Suprapubic skin (tissue), 4 donors: ENCODE data around the gene PDE9A. TPM values are rescaled to one million over a fixed set of nuclear protein-coding genes. Genes with fewer than 3 reads are reported as not detected.

Source experiments
- DNase-seq, 2 donors: peaks; one replicate each; pipeline ENCODE4 v3.0.0-alpha.2; 2019; ENCODE audit warnings: low spot score in 2 of 2
- H3K27ac ChIP-seq: fragments of 200-600 bp; sonication (generic); one replicate; pipeline ENCODE4 v1.5.1; 2019
- H3K27me3 ChIP-seq: fragments of 200-600 bp; sonication (generic); one replicate; pipeline ENCODE4 v1.5.1; 2019
- H3K36me3 ChIP-seq: fragments of 200-600 bp; sonication (generic); one replicate; pipeline ENCODE4 v1.5.1; 2019
- H3K4me1 ChIP-seq: fragments of 200-600 bp; sonication (generic); one replicate; pipeline ENCODE4 v1.5.1; 2019
- H3K4me3 ChIP-seq: fragments of 200-600 bp; sonication (generic); one replicate; pipeline ENCODE4 v1.5.1; 2019; ENCODE audit warnings: mild to moderate bottlenecking
- H3K9me3 ChIP-seq: fragments of 200-600 bp; sonication (generic); one replicate; pipeline ENCODE4 v1.5.1; 2019
- EP300 ChIP-seq: sonication (generic); formaldehyde crosslinking; IDR thresholded peaks from one replicate; pipeline ENCODE4 v1.6.1; 2017; ENCODE audit warnings: antibody characterized with exemption
- POLR2A ChIP-seq, 2 donors: fragments of 450-650 bp; IDR thresholded peaks; one replicate each; pipeline ENCODE4 v1.6.1; 2017; ENCODE audit warnings: antibody characterized with exemption in 2 of 2, mild to moderate bottlenecking in 2 of 2, moderate library complexity in 2 of 2
- POLR2AphosphoS5 ChIP-seq, 3 donors: sonication (generic); formaldehyde crosslinking; IDR thresholded peaks; one replicate each; pipeline ENCODE4 v1.6.1; 2017; ENCODE audit warnings: antibody characterized with exemption in 3 of 3
- WGBS: methylation state at CpG from one replicate; pipeline ENCODE4 v1.1.5; 2018; 5-methylcytosine and 5-hydroxymethylcytosine counted together
- total RNA-seq, 4 donors: library from RNA; depleted of rRNA; stranded (reverse); fragments of >200 nt; gene quantifications; one replicate each; pipeline ENCODE4 v1.1.0, GENCODE V29; 2016
- TF ChIP-seq, protein P1 (sequence below), 2 donors: fragments of 200-600 bp in 1 of 2; fragments of 450-650 bp in 1 of 2; sonication (generic) in 1 of 2; IDR thresholded peaks; one replicate each; pipeline ENCODE4 v1.5.1; 2016 to 2019; ENCODE audit warnings: antibody characterized with exemption in 2 of 2, mild to moderate bottlenecking in 1 of 2, moderate library complexity in 1 of 2

PDE9A gene
- total RNA-seq, 4 donors from 2014 or later, result 4.5 to 12.0 (median 7.1) TPM

DNA sequence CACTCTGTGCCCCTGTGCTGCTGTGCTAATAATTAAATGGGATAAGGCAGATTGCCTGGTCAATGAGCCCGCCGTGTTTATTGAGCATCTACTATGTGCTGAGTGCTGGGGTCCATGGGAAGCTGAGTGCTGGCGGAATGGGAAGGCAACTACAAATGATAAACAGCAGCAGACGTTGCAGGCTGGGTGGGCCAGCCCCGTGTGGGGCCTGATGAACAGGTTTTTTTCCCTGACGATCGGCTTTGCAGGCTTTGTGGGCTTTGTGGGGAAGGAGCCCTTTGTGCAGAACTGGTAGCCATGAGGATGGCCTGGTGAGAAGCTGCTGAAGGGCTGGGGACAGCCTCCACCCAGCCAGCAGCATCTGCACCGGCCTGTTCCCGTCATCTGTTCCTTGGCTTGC, 3.5 kb downstream of the PDE9A start:
- H3K9me3 ChIP-seq, result no peaks in the 10 kb centered on the region
- no peak overlapping the region for H3K27ac ChIP-seq
- H3K36me3 ChIP-seq, result no peaks in the 10 kb centered on the region
- H3K4me1 ChIP-seq, result peaks cover 34% of the 10 kb centered on the region
- TF ChIP-seq POLR2A (IDR thresholded peaks at IDR 0.05) (no peak), EP300 (no peak), POLR2AphosphoS5 (IDR thresholded peaks at IDR 0.05) (no peak)
- TF ChIP-seq, protein P1, sequence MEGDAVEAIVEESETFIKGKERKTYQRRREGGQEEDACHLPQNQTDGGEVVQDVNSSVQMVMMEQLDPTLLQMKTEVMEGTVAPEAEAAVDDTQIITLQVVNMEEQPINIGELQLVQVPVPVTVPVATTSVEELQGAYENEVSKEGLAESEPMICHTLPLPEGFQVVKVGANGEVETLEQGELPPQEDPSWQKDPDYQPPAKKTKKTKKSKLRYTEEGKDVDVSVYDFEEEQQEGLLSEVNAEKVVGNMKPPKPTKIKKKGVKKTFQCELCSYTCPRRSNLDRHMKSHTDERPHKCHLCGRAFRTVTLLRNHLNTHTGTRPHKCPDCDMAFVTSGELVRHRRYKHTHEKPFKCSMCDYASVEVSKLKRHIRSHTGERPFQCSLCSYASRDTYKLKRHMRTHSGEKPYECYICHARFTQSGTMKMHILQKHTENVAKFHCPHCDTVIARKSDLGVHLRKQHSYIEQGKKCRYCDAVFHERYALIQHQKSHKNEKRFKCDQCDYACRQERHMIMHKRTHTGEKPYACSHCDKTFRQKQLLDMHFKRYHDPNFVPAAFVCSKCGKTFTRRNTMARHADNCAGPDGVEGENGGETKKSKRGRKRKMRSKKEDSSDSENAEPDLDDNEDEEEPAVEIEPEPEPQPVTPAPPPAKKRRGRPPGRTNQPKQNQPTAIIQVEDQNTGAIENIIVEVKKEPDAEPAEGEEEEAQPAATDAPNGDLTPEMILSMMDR (IDR thresholded peaks at IDR 0.05), result no peak
- DNase-seq, result no peak
- peaks cover 47% of the 10 kb centered on the region for H3K27me3 ChIP-seq
- no peak overlapping the region for H3K4me3 ChIP-seq
- WGBS, result 80% methylated on average over 9 of the region's 9 CpGs

DNA sequence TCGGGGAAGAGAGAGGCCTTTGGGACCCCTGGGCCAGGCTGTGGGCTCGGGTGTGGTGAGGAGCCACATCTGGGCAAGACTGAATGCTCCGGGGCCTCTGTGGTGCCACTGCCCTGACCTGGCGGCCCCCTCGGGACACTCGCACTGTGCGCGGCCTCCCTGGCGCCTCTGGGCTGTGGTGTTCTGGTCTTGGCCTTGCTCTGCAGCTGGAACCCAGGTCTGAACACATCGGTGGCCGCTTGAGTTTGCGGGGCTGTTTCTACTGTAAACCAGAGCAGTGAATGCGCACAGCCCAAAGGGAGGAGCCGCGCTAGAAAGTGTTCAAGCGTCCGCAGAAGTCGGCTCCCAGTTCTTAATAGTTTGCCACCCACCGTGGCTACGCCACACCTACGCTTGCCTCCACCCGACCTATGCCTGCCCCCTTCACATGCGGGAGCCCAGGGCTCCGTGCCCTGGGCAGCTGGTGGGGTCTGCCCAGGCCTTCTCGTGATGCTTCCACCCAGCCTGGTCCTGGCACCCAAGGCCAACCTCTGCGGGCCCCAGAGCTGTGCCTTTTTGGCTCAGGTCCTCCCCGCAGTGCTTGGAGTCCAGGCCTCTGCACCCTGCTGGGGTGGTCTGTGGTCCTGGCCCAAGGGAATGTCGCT, 4.4 kb downstream of the PDE9A start:
- Histone ChIP-seq H3K4me3 (no peak overlapping the region), H3K4me1 (peaks cover 27% of the 10 kb centered on the region), H3K9me3 (no peaks in the 10 kb centered on the region), H3K27me3 (peaks cover 45% of the 10 kb centered on the region), H3K36me3 (no peaks in the 10 kb centered on the region), H3K27ac (no peak overlapping the region)
- no peak for DNase-seq
- TF ChIP-seq, protein P1 (IDR thresholded peaks at IDR 0.05), result no peak
- TF ChIP-seq POLR2AphosphoS5 (IDR thresholded peaks at IDR 0.05) (no peak), POLR2A (IDR thresholded peaks at IDR 0.05) (no peak), EP300 (no peak)
- WGBS, result 83% methylated on average over 23 of the region's 28 CpGs

DNA sequence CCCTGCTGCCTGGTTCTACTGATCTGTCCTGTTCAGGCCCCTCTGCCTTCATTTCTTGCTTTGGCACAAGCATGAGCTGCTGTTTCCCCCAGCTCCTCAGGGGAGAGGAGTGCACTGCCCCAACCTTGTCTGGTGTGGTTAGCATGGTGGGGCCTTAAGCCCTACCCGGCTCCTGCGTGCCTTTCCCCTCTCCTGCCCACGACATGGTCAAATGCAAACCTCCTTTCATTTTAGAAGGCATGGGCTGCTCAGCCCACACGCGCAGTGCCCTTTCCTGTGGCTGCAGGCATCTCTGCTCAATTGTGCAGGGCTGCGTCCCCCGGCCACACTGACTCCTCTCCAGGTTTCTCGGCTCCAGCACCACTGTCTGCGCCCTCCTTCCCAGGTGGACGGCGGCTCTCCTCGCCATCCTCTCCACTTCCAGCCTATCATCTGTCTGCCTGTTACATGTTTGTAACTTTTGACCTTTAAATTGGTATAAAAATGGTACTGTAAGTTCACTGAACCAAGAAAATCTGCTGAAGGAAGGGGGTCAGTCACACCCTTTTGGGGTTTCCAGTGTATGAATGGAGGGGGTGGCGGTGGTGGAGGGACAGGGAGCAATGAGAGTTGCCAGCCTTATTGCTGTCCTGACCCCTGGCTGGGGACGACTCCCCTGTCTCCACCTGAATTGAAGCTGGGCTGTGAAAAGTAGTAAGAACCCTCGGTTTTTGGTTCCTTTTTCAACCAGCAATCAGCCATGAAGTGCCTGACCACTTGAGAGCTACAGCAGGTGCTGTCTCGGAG, 5.1 kb downstream of the PDE9A start:
- TF ChIP-seq EP300 (no peak), POLR2A (IDR thresholded peaks at IDR 0.05) (no peak), POLR2AphosphoS5 (IDR thresholded peaks at IDR 0.05) (no peak)
- TF ChIP-seq, protein P1 (IDR thresholded peaks at IDR 0.05), result no peak
- Histone ChIP-seq H3K4me1 (peaks cover 22% of the 10 kb centered on the region), H3K36me3 (no peaks in the 10 kb centered on the region), H3K27ac (no peak overlapping the region), H3K4me3 (no peak overlapping the region), H3K9me3 (no peaks in the 10 kb centered on the region), H3K27me3 (peaks cover 44% of the 10 kb centered on the region)
- no peak for DNase-seq
- 90% methylated on average over 16 of the region's 16 CpGs for WGBS

DNA sequence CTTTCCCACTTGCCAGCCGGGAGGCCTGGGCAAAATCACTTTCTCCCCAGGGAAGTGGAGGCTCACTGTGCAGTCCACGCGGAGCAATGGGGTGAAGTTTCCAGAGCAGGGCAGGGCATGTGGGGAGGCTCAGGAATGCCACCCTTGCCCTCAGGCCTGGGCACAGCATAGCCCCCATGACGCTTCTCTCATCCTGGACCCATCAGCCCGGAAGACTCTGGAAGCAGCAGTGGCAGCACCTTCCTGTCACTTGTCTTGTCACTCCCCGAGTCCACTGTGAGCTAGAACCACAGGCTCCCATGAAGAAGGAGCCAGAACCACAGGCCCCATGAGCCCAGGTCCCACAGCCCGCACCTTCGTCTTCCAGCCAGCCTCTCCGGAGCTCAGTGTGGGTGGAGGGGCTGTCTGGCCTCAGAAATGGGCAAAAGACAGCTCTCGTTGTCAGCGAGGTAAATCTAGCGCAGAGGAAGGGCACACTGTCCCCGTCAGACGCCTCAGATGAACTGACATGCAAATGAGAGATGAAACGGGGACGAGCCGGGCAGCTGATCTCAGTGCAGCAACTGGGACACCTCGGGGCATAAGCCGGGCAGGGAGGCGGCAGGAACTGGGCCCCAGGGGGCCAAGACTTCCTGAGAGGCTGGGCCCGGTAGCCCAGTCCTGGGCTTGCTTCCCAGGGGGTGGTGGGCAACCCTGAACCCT, 6.1 kb downstream of the PDE9A start:
- Histone ChIP-seq H3K27me3 (peaks cover 34% of the 10 kb centered on the region), H3K4me1 (peaks cover 12% of the 10 kb centered on the region), H3K27ac (no peak overlapping the region), H3K4me3 (no peak overlapping the region), H3K9me3 (no peaks in the 10 kb centered on the region), H3K36me3 (no peaks in the 10 kb centered on the region)
- 80% methylated on average over 5 of the region's 21 CpGs for WGBS
- no peak for DNase-seq
- no peak for TF ChIP-seq POLR2A (IDR thresholded peaks at IDR 0.05)
- TF ChIP-seq, protein P1 (IDR thresholded peaks at IDR 0.05), result no peak
- no peak for TF ChIP-seq POLR2AphosphoS5 (IDR thresholded peaks at IDR 0.05)
- TF ChIP-seq EP300, result no peak

DNA sequence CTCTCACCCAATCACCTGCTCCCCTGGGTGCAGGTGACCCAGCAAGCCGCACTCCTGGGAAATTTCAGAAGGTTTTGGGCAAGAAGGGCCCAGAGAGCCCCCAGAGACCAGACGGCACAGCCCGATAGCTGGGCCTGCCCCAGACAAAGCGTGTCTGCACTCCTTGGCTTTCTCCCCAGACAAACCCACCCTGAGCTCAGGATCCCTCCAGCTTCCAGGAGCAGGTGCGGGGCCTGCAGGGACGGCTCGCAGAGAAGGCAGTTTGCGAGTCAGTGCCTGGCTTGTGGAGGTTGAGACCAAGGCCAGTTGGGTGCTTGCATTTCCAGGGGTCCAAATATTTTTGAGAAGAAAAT, 6.7 kb downstream of the PDE9A start:
- peaks cover 29% of the 10 kb centered on the region for H3K27me3 ChIP-seq
- no peak for DNase-seq
- TF ChIP-seq POLR2A (IDR thresholded peaks at IDR 0.05), result no peak
- TF ChIP-seq POLR2AphosphoS5 (IDR thresholded peaks at IDR 0.05), result no peak
- TF ChIP-seq EP300, result no peak
- TF ChIP-seq, protein P1 (IDR thresholded peaks at IDR 0.05), result no peak
- 86% methylated on average over 7 of the region's 8 CpGs for WGBS
- H3K4me3 ChIP-seq, result no peak overlapping the region
- no peaks in the 10 kb centered on the region for H3K36me3 ChIP-seq
- H3K27ac ChIP-seq, result no peak overlapping the region
- no peaks in the 10 kb centered on the region for H3K9me3 ChIP-seq
- H3K4me1 ChIP-seq, result peaks cover 6% of the 10 kb centered on the region
